GM10847 (cell line): ENCODE results near the gene MS4A4A.

Experiments
- POLR2A ChIP-seq: IDR thresholded peaks from 2 replicates; pipeline ENCODE4 v1.6.1; 2011; ENCODE audit not compliant: insufficient read length; ENCODE audit errors: extremely low read depth

Gene MS4A4A

DNA sequence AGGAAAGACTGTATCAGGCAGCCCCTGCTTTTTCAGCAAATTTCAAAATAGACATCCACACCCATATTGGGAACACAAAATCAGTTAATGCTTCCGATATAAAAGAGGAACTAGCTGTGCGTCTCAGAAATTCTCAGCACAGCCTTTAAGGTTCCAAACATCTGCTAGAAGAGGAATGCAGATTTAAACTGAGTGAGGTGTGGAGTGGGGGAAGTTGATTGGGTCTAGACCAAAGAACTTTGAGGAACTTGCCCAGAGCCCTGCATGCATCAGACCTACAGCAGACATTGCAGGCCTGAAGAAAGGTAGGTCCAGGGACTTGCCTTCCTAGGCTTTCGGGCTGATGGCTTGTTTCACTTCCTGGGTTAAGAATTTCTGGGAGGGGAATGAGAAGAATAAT is at the start of gene MS4A4A:
Gene MS4A4A (plus strand): TSS at position 255 of the 400 bp plus-strand sequence. CDS start 10 bp downstream, at position 265.
- TF ChIP-seq POLR2A: no peak

DNA sequence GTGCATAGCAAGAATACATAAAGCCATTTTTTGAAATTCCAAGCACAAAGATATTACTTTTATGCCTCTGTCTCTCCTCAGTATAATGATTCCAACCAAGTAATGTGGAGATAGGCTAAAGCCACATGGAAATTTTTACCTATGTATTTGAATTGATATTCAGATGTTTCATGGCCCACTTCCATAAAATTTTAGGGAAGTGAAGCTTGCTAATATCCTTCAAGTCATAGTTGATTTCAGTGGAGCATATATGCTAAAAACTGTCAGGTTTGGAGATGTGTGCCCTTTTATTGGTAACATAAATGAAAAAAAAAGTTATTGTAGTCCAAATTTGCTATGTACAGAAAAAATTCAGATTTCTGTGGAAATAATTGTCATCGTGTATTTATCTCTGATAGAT is 49.8 kb upstream of the MS4A4A start:
- TF ChIP-seq POLR2A: no peak

DNA sequence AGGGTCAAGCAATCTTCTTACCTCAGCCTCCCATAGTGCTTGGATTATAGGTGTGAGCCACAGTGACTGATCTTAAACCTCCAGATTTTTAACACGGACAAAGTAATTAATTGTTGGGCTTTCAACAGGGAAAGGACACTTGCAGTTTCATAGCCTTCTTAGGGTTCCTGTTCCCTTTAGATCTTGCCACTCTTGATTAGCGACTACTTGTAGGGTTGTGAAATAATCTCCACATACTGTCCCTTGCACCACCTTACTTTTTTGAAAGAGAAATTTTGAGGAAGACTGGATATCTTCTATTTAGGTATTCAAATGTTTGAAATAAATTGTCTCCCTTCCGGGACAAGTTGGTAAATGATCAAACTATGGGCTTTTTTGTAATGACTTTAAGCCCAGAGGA is 45.1 kb upstream of the MS4A4A start:
- TF ChIP-seq POLR2A: no peak

GRCh38 chr11:60240662-60241061 is 39.8 kb upstream of the MS4A4A start:
- TF ChIP-seq POLR2A: no peak

GRCh38 chr11:60241786-60242185 is 38.7 kb upstream of the MS4A4A start:
- TF ChIP-seq POLR2A: no peak

DNA sequence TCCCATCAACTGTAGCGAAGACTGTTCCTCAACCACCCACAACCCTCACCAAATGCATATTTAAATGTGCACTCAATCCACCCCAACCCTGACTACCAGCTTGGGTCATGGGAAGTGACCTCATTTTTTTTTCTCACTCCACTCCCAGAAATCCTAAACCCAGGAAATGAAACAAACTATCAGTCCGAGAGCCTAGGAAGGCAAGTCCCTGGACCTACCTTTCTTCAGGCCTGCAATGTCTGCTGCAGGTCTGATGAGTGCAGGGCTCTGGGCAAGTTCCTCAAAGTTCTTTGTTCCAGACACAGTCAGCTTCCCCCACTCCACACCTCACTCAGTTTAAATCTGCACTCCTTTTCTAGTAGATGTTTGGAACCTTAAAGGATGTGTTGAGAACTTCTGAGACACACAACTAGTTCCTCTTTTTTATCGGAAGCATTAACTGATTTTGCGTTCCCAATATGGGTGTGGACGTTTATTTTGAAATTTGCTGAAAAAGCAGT is 37.7 kb upstream of the MS4A4A start, which contains the start of gene MS4A4E:
Gene MS4A4E (minus strand): TSS at position 398 of the 500 bp plus-strand sequence. CDS start 13,082 bp downstream, outside the sequence.
- no peak for TF ChIP-seq POLR2A

GRCh38 chr11:60251485-60252212 is 28.8 kb upstream of the MS4A4A start:
- TF ChIP-seq POLR2A: no peak

DNA sequence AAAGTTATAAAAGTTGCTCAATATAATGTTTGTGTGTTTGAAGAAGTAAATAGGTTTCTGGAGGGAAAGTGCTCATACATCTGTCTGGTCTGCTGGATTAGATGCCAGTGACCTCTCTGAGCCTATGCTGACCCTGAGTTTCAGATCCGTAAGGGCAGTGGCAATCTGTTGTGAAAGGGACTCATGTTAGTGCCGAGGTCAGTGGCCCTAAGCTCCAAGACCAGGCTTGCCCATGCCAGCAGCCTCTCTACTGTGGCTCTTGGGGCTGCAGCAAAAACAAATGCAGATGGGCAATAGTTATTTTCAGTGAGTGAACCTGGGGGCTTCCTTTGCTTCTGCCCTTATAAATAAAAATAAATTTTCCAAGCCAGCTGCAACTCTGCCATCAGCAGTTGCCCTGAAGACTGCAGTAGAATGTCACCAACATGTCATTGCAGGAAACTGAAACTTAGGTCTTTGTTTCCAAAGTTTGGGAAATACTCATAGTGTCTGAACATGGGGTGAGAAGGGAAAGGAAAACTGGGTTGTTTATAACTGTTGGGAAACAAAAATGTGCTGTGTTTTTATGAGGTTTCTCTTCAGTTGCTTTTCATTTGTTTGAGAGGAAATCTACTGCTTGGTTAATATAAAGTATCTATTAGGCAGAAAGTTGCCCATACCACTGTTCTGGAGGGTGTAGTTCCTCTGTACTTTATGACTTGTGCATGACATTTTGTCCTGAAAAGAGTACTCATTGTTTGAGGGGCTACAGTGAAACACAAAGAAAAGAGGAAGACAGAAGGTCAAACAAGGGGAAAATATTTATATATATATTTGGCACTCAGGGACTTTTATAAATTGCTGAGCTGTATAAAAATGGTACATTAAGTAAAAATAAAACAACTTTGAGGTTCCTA is 28.0 kb upstream of the MS4A4A start:
- TF ChIP-seq POLR2A: no peak

DNA sequence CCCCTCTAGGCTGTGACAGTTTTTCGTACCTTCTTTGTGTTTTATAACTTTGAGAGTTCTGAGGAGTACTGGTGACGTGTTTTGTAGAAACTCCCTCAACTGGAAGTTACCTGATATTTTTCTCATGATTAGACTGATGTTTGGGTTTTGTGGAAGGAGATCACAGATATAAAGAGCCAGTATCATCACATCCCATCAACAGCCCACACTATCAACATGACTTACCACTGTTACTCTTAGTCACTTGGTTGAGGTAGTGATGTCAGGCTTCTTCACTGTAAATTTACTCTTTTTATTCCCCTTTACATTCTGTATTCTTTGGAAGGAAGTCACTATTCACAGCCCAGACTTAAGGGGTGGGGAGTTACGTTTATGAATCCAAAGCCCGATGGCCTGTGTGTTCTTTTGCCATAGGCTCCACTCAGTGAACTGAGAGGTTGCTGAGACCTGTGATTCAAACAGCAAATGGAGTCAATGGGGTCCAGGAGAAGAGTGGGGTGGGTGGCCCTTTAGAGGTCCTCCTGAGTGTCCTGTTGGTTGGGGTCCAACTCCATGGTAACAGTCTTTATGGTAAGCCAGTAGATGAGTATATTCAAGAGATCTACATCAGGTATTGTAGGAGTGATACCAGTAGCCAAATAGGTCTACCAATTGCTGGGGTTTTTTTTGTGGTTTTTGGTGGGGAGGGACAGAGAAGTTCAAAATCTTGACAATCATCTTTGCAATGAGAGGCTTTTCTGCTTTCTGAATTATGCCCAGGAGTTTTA is 22.3 kb upstream of the MS4A4A start:
- TF ChIP-seq POLR2A: no peak

- TF ChIP-seq POLR2A: no peak
Measured at GRCh38 chr11:60261014-60261413, 19.5 kb upstream of the MS4A4A start.

- no peak for TF ChIP-seq POLR2A
Measured at GRCh38 chr11:60263402-60263801, 17.1 kb upstream of the MS4A4A start.

- no peak for TF ChIP-seq POLR2A
Measured at GRCh38 chr11:60264644-60265043, 15.8 kb upstream of the MS4A4A start.

DNA sequence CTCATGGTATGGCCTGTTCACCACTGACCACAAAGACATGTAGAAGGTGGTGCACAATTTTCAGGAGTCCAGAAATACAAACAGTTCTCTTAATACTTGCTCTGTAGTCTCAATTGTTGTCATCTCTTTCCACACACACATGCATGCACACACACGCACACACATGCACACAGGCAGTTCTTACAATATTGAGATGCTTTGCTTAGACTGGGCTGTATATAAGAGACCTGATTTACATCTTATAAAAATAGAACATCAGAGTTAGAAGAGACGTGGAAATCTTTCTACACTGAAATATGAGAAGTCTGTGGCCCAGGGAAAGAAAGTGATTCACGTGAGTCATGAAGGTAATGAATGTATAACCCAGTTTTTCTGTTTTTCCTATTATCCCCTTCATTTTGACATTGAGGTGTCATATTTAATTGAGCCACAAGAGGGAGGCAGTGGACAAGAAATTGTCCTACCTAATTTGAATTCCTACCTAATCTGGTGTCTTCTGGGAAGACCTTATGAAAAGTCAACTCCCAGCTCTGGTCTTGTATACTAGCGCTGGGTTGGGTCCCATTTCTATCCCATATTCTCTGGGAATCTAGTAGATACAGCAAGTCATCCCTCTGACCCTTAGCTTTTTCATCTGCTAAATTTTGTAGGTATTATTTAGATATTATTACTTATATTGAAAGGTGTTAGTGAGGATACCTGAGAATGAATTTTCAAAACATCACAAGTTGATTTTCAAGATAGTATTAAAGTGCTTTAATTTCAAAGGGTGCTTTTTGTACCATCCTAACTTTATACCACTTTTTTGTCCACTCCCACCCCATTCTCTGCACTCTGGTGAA is 14.9 kb upstream of the MS4A4A start:
- TF ChIP-seq POLR2A: no peak

DNA sequence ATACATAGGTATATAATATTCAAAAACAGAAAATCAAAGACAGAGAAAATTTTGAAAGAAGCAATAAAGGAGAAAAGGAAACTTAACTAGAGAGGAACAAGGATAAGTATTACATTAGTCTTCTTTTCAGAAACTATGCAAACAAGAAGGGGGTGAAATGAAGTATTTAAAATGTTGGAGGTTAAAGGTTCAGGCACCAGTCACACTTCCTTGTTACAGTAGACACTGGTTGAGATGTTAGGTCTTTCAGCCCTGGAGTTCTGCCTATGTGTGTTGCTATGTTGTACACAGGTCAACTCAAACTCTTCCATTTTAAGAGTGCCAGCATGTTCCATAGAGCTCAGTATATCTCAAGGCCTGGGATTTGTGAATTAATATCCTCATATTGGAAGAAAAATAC is 6.0 kb upstream of the MS4A4A start:
- TF ChIP-seq POLR2A: no peak
